NCI-H774 (cell line): ENCODE measurements around the gene ZACN.

ENCODE experiments used
- DNase-seq: peaks from one replicate; lab custom pipeline; 2025; lab: John Stamatoyannopoulos, UW

Gene ZACN

DNA sequence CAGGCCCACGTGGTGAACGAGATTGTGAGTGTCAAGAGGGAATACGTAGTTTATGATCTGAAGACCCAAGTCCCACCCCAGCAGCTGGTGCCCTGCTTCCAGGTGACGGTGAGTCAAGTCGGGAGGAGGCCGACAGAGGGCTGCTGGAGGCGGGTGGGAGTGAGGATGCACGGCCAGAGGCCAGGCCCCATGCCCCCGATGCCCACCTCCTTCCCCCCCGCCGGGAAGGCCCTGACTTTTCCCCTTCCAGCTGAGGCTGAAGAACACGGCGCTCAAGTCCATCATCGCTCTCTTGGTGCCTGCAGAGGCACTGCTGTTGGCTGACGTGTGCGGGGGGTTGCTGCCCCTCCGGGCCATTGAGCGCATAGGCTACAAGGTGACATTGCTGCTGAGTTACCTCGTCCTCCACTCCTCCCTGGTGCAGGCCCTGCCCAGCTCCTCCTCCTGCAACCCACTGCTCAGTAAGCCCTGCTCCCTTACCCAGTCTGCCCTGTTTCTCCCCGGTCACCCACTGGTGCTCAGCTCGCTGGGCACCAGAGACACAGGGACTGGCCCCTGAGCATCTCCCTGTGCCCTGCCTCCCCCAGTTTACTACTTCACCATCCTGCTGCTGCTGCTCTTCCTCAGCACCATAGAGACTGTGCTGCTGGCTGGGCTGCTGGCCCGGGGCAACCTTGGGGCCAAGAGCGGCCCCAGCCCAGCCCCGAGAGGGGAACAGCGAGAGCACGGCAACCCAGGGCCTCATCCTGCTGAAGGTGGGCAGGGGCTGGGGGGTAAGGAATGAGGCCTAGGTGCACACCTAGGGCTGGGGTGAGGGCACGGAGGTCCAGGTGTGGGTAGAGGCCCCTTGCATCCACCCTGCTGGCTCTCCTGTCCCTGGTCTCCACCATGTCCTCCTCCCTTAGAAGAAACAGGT is 2.6 kb downstream of the ZACN start:
- DNase-seq, result no peak

DNA sequence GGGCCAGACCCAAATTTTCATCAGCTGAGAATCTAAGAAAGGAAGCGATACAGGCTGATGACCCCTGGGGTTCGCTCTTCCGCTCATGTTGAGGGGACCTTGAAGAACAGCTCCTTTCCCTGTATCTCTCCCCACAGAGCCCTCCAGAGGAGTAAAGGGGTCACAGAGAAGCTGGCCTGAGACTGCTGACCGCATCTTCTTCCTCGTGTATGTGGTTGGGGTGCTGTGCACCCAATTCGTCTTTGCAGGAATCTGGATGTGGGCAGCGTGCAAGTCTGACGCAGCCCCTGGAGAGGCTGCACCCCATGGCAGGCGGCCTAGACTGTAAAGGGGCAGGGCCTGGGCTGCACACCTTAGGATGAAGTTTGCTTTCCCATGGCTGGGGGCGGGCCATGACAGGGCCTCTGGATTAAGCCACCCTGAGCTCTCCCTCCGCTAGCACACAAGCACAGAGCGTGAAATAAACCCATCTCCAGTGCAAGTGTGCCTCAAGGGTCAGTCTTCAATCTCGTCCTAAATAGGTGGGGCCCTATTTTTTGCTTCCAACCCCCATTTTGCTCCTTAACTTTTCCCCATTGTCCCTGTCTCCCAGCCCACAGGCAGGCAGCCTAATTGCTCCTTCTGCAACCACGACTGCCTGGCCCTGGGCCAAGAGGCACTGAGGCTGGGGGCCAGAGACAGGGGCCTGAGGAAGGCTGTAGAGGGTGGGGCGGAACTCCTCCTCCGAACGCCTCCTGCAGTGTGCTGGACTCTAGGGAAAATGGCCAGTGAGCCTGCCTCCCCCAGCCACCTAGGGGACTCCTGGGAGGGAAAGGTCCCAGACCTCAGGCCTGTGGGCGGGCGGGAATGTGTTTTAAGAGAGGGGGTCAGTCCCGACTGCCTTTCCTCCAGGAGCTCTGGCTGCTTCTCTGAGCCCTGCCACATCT is 3.6 kb downstream of the ZACN start:
- no peak for DNase-seq

DNA sequence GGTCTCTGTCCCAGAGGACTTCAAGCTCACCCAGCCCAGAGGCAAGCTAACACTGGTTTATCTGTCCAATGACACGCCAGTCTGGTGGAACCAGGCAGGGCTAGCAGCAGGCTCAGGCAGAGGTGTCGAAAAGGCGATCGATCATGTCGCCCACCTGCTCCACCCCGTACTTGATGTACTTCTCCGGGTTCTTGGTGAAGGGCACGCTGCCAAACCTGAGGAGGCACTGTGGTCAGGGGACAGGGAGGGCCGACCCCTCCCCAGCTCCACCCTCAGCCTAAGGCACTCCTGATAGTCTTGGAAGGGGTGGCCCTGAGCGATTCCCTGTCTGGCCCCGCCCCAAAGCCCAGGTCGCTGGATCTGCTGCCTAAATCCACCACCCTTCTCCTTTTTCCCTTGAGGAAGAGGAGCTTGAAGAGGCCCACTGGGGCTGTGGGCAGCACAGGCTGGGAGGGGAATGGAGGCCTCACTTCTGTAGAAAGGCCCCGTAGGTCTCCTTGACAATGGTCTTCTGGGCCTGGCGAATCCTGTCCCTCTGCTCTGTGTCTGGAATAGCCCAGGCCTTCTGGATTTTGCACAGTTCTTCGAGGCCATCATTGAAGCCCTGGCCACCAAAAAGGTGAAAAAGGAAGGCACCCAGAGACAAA is 4.7 kb downstream of the ZACN start:
- no peak for DNase-seq

DNA sequence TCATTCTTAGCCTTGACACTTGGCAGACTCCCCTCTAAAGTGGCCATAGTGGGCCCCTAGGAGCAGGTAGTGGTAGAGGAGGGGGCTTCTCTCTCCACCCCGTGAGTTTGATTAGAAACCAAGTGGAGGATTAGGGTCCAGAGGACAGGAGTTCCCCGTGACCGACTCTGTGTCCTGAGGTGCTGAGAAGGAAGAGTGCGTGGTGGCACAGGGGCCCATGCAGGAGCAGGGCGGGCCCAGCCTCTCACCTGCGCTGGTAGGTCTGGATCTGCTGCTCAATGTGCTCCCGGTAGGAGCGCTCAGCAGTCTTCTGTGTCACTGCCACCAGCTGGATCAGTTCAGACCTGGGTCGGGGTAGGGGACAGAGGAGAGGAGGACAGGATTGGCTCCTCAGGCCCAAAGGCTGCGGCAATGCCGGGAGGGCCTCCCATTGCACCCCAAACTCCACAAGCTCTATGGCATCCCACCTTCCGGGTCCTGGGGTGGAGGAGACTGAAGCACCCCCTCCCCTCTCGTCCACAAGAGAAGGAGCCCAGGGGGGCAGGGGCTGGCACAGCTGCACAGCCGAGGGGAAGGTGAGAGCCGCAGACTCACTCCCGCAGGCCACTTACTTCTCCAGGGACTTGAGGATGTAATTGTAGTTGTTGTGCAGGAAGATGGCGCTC is 6.2 kb downstream of the ZACN start:
- no peak for DNase-seq

DNA sequence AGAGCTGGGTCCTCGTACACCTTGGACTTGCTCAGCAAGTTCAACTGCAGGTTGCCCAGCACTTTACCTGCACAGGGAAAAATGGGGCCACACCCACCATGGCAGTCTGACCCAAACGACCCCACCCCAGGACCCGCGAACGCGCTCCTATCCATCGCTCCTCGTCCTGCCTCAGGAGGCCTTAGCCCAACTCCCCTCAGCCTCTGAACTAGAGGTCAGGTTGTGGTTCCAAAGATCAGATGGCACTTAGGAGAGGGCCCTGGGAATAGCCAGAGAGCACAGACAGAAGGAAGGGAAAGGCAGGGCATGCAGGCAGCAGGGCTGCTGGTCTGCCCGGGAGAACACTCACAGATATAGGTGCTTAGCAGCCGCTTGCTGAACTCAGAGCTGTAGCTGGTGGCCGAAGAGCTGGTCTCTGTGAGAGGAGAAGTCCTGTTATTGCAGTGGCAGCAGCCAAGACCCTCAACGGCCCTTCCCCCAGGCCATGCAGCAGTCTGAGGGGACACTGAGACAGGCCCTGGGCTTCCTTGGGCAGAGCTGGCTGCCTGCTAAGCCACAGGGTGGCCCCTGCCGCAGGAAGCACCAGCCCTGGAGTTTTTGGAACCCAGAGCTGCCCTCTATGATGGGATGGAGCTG is 6.9 kb downstream of the ZACN start:
- no peak for DNase-seq

DNA sequence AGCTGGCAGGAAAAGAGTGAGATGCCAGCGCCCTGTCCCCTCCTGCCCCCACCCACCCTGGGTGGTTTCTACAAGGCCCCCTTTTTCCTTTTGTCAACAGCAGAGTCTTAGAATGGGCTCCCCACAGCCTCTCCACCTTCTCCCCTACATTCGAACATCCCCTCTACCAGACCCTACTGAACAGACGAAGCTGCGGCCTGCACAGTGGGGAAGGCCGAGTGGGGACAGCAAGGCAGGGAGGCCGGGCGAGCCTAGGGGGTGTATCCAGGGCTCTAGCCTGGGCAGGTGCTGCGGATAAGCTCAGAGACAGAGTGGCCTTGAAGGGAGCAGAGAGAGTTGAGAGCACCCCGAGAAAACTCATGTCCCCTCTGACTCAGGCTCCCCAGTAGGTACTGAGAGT is 7.4 kb downstream of the ZACN start:
- DNase-seq, result no peak

DNA sequence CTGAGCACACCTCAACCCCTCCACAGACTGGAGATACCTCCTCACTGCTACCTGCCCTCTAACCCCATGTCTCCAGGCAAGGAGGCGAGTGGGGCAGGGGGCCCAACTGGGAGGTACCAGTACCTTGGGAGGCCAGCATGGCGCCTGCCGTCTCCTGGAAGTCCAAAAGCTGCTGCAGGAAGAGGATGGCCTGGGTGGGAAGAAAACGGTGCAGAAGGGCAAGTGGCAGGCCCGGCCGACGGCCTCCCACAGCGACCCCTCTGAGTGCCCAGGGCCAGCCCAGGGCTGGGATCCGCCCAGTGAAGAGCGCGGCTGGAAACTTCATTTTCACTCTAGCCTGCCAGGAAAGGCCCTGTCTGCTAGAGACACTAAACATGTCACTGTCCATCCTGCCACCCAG is 8.5 kb downstream of the ZACN start:
- no peak for DNase-seq

DNA sequence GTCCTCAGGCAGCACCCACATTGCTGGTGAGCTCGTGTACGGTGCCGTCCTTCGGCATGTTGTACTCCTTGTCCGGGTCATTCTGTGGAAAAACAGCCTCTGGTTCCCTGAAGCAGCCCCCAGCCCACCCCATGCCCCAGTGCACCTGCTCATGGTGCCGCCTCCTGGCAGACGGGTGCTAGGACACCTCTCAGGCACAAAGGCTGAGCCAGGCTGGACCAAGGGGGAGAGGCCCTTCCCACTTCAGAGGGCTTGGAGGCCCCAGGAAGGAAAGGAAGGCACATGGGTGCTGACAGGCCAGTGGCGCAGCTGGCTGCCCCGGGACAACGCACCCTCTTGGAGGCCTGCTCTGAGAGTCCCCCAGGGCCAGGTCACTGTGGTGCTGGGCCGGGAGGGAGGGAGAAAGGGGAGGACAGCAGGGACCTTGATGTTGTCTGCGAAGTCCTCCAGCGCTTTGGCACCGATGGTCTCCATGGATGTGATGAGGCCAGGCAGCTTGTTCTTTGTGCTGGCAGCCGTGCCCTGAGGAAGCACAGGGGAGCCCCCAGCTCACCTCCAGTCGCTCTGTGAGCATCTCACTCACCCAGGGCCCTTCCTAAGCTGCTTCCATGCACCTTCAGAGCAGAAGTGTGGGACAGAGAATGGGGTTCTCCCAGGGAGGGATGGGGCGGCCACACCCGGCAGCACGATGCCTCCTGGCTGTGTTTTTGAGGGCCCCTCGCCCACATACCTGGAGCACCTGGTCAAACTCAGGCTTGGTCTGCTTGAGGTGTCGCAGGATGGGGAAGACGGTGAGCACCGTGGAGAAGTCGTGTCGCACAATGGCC is 9.3 kb downstream of the ZACN start:
- no peak for DNase-seq

DNA sequence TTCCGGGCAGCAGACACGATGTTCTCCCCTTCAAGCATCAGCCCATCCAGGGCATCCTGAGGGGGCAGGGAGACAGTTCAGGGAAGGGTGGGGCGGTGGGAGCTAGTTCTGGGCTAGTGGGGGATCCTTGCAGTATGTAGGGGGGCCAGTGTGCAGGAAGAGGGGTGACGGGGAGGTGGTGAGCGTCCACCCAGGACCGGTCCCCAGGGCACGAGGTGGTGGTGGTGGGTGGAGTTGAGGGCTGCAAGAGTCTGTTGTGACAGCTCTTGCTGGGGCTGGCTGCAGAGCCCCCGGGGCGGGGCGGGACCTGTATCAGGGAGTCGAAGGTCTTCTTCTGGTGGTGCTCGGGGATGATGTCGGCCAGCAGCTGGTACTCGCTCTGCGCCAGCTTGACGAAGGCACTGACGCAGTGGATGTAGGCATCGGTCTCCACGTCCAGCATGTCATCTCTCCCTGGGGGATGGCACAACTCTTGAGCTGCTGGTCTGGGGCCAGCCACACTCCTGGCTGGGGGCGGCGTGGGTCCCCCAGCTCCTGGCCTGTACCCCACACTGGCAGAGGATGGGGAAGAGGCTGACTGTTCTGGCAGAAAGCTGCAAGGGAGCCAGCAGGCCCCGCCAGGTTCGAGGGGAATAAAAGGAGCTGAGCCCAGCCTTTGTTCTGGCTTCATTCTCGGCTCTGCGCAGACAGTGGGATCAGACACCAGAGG is 10.0 kb downstream of the ZACN start:
- no peak for DNase-seq

DNA sequence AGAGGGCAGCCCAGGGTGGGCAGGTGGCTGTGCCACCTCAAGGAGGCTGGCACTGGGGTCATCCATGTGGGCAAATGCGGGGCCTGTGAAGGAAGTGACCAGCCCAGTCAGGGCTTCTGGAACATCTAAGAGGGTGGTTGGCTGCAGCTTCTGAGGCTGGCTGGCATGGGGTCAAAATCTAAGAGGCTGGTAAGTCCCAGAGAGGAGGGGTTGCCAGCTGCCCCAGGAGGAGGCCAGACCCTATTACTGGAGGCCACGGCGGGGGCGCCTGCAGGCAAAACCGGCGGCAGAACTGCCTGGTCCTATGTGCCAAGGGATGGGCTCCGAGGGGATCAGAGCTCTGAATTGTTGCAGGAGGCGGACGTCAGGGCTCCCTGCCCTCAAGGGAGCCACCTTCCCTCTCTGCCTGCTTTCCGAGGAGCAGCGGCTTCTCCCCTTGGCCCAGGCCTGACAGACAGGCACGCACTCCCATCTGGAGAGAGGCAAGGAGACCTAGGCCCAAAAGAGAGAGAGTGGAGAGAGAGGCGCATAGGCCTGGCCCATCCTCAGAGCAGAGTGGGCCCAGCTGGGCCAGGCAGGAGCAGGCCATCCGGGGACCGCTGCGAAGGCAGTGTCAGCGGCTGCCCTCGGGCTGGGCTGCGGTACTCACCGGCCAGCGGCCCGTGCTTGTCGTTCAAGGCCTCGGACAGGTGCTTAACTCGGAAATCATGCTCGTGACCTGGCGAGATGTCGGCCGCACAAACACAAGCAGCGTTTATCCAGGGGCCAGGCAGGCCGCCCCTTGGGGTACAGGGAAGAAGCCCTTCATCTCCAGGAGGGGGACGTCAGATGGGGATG is 10.9 kb downstream of the ZACN start:
- DNase-seq, result no peak

DNA sequence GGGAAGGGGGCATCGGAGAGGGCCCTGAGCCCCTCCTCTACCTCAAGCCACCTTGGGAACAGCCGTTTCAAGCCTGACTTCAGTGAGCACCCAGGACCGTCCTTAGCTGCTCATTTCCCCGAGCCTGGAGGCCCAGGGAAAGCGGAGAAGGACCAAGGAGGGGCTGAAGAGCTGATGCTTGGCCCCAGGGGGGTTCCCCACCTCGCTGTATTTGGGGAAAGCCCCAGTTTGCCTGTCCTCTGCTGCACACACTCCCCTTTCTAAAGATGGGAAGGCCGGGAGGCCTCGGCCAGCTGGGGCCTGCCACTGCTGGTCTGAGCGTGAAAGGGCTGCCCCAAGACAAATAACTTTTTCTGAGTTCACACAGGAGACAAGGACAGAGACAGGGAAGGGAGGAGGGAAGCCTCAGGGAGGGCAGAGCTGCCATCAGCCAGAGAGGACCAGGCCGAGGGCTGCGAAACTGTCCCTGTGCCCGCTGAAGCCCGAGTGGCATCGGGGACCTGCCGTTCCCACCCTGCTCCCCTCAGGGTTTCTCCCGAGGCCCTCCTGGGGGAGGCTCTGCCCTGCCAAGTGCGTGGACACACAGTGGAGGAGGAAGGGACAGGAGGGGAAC is 11.6 kb downstream of the ZACN start:
- DNase-seq, result no peak

DNA sequence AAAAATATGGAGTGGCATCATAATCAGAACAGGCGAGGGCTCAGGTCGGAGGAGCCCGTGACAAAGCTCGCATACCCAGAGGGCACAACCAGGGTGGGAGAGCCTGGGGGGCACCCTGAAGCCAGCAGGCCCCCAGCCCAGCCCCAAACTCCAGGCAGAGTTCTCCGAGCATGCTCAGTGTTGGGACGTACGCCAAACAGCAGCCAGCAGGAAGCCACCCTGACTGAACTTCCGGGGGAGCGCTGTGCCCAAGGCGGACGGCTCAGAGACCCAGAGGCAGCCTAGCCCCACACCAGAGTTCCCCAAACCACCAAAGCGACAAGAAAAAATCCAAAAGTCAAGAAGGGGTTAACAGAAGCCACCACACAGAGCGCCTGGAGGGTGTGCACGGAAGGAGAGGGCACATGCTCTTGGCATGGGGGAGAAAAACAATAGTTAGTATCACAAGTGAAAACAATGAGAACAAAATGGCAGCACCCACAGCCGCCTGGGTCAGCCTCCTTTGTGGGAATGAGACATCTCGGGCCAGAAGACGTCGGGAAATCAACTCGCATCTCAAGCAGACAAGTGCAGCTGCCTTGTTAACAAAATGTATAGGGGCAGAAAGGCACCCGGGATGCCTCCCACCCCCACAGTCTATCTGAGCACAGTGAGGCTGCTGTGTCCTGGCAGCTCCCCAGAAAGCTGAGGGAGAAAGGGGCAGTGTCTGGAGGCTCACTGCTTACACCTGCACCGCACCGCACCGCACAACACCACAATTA is 12.7 kb downstream of the ZACN start:
- no peak for DNase-seq

DNA sequence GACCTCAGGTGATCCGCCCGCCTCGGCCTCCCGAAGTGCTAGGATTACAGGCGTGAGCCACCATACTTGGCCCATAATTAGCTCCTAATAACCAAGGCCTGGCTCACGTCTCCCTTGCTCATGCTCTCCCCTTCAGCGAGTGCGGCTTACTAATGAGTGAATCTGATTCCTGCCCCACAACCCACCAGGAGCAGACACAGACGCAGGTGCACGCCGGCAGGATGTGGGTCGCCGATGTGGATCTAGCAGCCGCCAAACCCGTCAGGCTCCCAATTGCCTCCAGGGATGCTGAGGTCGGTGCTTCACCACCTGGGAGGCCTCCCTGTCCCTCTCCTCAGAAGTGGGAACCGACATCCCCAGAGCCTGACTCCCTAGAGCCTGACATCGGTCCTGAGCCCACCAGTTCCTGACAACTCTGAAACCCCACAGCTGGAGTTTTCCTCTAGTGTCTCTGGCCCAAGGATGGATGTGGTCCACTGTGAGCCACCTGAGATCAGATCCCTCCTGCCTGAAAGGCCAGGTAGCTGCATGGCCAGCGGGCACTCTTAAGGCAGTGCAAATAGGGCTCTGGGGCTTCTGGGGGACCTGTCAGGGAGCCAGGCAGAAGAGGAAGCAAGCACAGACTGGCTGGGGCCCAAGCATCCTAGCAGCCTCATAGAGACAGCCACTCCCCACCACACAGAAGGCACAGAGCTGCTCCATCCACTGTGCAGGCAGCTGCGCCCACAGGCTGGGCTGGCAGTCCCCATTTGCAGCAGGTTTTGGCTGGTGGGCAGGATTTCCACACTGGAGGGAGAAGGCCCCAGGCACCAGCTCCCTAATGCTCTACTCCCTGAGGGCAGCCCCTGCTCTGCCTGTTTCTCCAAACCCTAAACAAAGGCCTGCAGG is 13.8 kb downstream of the ZACN start:
- no peak for DNase-seq

DNA sequence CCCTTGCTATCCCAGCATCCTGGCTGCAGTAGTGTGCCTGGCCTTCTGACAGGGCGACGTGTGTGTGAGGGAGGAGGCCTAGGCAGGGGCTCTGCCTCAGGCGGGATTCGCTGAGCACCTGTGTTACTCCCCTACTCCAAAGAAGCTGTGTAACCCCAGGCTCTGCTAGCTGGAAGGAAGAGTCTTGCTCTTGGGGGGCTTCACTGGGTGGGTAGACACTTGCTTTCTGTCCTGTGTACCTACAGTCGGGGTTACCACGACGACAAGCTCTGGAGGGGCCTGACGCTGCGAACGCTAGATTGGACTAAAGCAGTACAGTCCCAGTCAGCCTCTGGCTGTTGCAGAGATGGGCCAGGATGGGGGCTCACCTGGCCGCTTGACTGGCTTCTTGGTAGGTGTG is 15.1 kb downstream of the ZACN start:
- DNase-seq, result no peak

DNA sequence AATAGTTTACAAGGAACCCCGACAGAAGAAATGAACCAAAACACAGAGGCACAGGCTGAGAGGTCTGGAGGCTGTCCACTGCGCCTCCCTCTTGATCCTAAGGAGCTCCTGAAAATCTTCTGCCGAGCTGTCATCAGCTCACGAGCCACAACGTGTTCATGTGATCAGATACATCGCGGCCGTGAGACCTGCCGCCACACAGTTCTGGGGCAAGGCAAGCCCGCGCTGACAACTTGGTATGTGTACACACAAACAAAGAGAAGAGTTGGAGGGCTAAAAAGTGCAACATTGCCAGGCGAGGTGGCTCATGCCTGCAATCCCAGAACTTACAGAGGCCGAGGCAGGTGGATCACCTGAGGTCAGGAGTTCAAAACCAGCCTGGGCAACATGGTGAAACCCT is 17.0 kb downstream of the ZACN start:
- no peak for DNase-seq

DNA sequence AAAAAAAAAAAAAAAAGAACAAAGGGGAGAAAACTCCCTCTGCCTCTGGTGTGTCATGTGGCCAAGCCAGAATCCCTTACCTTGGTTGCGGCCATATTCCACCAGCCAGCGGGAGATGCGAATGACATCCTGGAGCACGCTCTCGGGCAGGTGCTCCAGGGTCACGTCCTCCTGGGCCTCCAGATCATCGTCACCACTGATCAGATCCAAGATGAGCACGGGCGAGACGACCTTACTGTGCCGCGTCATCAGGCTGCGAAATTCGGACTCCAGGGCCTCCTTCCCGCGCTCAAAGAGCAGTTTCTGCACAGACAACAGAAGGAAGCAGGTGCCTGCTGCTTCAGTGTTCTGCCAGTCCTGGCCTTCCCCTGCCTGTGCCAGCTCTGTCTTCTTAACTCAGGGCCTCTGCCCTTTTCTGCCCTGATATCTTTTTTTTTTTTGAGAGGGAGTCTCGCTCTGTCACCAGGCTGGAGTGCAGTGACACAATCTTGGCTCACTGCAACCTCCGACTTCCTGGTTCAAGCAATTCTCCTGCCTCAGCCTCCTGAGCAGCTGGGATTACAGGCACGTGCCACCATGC is 18.8 kb downstream of the ZACN start:
- DNase-seq, result no peak

DNA sequence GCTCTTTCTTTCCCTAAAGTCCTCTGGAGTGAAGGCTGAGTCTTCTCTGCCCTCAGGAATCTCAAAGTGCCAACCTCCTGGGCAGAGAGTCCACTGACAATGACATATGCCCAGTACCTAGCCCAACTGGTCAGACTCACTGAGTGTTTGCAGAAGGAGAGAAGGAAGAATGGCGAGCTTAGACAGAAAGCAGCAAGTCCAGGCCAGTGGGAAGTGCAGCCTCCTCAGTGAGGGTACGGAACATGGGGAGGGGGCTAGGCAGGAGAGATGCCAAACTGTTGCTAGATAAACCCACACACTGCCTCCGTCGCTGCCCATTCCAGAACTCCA is 23.9 kb downstream of the ZACN start:
- DNase-seq, result no peak
